Peyer's patch (tissue), 4 donors: ENCODE measurements around the gene PLPP4.

ENCODE experiments used
- CTCF ChIP-seq, 6 experiments: fragments of 450-650 bp in 4 of 6; fragments of 200-600 bp in 2 of 6; sonication (generic) in 1 of 6; IDR thresholded peaks; one replicate each; pipeline ENCODE4 v1.5.1; 2017 to 2019; ENCODE audit warnings: antibody characterized with exemption in 6 of 6, mild to moderate bottlenecking in 3 of 6, moderate library complexity in 1 of 6
- POLR2A ChIP-seq, 2 donors: fragments of 450-650 bp; IDR thresholded peaks; one replicate each; pipeline ENCODE4 v1.5.1; 2017; ENCODE audit warnings: antibody characterized with exemption in 2 of 2, mild to moderate bottlenecking in 2 of 2, moderate library complexity in 2 of 2

- TF ChIP-seq POLR2A (IDR thresholded peaks at IDR 0.05) (no peak), CTCF (IDR thresholded peaks at IDR 0.05) (no peak)
These were observed 83.5 kb downstream of the PLPP4 start for GRCh38 chr10:120540486-120540885.
